GM12878 (cell line): ENCODE measurements around the gene AANAT.

ENCODE experiments used
- BHLHE40 ChIP-seq, 2 experiments: fragments of 450-650 bp in 1 of 2; IDR thresholded peaks; 2 replicates each; pipeline ENCODE4 v1.6.1; 2011 to 2017; ENCODE audit warnings: low read depth in 2 of 2, borderline replicate concordance in 1 of 2, improper control_type of control experiment in 1 of 2, low read length in 1 of 2, mild to moderate bottlenecking in 1 of 2
- CTCF ChIP-seq, 3 experiments: IDR thresholded peaks in 2 of 3; conservative IDR thresholded peaks in 1 of 3; 2 replicates each; pipeline ENCODE4 v1.5.1; 2011; ENCODE audit warnings: low read depth in 3 of 3, low read length in 3 of 3, mild to moderate bottlenecking in 3 of 3, control low read depth in 2 of 3, moderate library complexity in 2 of 3, inconsistent platforms in 1 of 3, mixed read lengths in 1 of 3; ENCODE audit not compliant: control insufficient read depth in 2 of 3, insufficient read depth in 1 of 3; ENCODE audit errors: extremely low read depth in 1 of 3
- EGR1 ChIP-seq, 2 experiments: IDR thresholded peaks; 1 replicate in 1 of 2; 2 replicates in 1 of 2; pipeline ENCODE4 v1.6.1; 2011 to 2012; ENCODE audit warnings: low read depth in 2 of 2, low read length in 2 of 2, borderline replicate concordance in 1 of 2, mild to moderate bottlenecking in 1 of 2, moderate library complexity in 1 of 2
- EZH2 ChIP-seq: IDR thresholded peaks from 2 replicates; pipeline ENCODE4 v1.6.1; 2012; ENCODE audit warnings: low read depth, mild to moderate bottlenecking, control low read depth, inconsistent platforms, low read length, borderline replicate concordance; ENCODE audit not compliant: control insufficient read depth
- MTA3 ChIP-seq: IDR thresholded peaks from 2 replicates; pipeline ENCODE4 v1.6.1; 2012; ENCODE audit warnings: low read length, inconsistent platforms, borderline replicate concordance
- MXI1 ChIP-seq: fragments of 150-350 bp; IDR thresholded peaks from 2 replicates; pipeline ENCODE4 v1.6.1; 2011; ENCODE audit warnings: low read depth, mild to moderate bottlenecking, inconsistent platforms, low read length, improper control_type of control experiment
- NR2C2 ChIP-seq: IDR thresholded peaks from 2 replicates; pipeline ENCODE4 v1.6.1; 2011; ENCODE audit warnings: borderline replicate concordance, low read depth; ENCODE audit not compliant: control insufficient read depth, insufficient read length
- POLR2AphosphoS5 ChIP-seq: IDR thresholded peaks from 2 replicates; pipeline ENCODE4 v1.6.1; 2011; ENCODE audit warnings: mild to moderate bottlenecking, low read length, inconsistent platforms
- SIN3A ChIP-seq: IDR thresholded peaks from 2 replicates; pipeline ENCODE4 v1.6.1; 2012; ENCODE audit warnings: low read depth, low read length, improper control_type of control experiment
- TAF1 ChIP-seq: IDR thresholded peaks from 2 replicates; pipeline ENCODE4 v1.6.1; 2011; ENCODE audit warnings: mild to moderate bottlenecking, low read depth, low read length, borderline replicate concordance
- TF ChIP-seq, protein P1 (sequence below): IDR thresholded peaks from 2 replicates; pipeline ENCODE4 v1.6.1; 2012; ENCODE audit warnings: low read length, inconsistent platforms

DNA sequence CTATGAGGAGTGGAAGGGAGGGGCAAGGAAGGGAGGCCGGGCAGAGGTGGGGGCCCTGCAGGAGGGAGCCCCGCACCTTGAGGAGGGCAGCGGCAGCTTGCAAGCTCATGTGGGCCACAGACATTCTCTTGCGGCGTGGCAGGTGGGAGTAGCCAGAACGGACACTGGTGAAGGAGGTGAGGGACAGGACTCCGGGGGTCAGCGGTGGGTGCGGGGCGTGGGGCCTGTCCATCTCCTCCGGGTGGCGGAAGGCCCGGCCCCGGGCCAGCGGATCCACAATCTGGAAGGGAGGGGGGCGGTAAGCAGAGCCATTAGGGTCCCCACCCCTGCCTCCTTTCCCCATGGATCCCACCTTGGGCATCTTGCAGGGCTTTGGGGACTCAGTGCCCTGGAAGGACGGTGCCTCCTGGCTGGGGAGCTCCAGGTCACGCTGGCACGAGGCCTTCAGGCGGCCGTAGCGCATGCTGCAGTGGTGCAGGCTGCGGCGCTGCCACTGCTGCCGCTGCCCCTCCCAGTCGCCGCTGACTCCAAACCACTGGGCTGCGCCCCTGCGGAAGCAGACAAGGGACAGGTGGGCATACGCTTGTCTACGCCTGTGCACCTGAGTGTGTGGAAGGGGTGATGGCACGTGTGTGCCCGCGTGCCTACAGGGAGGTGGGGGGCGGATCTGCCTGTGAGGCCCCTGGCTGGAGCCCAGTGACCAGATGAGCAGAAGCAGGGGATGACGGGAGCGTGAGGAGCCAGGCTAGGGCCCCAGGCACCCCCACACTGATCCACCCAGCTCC, 11.5 kb downstream of the AANAT start:
- TF ChIP-seq TAF1 (no peak), CTCF (IDR thresholded peaks at IDR 0.05 in 2 of 3, conservative IDR thresholded peaks at IDR 0.05 in 1 of 3; ENCODE audit: control insufficient read depth in 2 of 3, extremely low read depth in 1 of 3, insufficient read depth in 1 of 3, low read depth in 3 of 3, low read length in 3 of 3) (no peak), EGR1 (IDR thresholded peaks at IDR 0.05; ENCODE audit: borderline replicate concordance in 1 of 2, low read depth in 2 of 2, low read length in 2 of 2) (no peak), NR2C2 (no peak), BHLHE40 (IDR thresholded peaks at IDR 0.05; ENCODE audit: borderline replicate concordance in 1 of 2, low read depth in 2 of 2, low read length in 1 of 2) (no peak), POLR2AphosphoS5 (no peak), MXI1 (no peak), SIN3A (no peak), EZH2 (no peak), MTA3 (no peak)
- TF ChIP-seq, protein P1, sequence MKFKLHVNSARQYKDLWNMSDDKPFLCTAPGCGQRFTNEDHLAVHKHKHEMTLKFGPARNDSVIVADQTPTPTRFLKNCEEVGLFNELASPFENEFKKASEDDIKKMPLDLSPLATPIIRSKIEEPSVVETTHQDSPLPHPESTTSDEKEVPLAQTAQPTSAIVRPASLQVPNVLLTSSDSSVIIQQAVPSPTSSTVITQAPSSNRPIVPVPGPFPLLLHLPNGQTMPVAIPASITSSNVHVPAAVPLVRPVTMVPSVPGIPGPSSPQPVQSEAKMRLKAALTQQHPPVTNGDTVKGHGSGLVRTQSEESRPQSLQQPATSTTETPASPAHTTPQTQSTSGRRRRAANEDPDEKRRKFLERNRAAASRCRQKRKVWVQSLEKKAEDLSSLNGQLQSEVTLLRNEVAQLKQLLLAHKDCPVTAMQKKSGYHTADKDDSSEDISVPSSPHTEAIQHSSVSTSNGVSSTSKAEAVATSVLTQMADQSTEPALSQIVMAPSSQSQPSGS = no peak
